H1 (cell line): ENCODE data around the gene RPTOR. TPM values are rescaled to one million over a fixed set of nuclear protein-coding genes. Genes with fewer than 3 reads are reported as not detected.

Experiments
- CTCF ChIA-PET: fragments of 300-600 bp; sonication (Branson Sonifier 250); formaldehyde crosslinking; loops from one replicate; lab custom pipeline; 2021; ENCODE audit not compliant: partially characterized antibody; lab: Charles Lee
- POLR2A ChIA-PET: fragments of 300-600 bp; sonication (Branson Sonifier 250); formaldehyde crosslinking; loops from one replicate; lab custom pipeline; 2021; ENCODE audit warnings: inconsistent platforms; ENCODE audit not compliant: partially characterized antibody; lab: Charles Lee
- DNase-seq, 2 experiments: peaks; one replicate each; pipeline versions ENCODE4 v3.0.0 to v3.0.0-alpha.2; 2010 to 2022; ENCODE audit warnings: low spot score in 2 of 2, low read depth in 1 of 2, mixed read lengths in 1 of 2
- FAIRE-seq: peaks from 2 replicates; lab custom pipeline; 2011; peaks lifted over from hg19 to GRCh38; lab: Jason Lieb, UNC
- H2AFZ ChIP-seq: 2 replicates; pipeline ENCODE4 v1.8.1; 2012; ENCODE audit warnings: low read length, inconsistent platforms
- H2AK5ac ChIP-seq: 2 replicates; pipeline ENCODE4 v1.6.1; 2013; ENCODE audit warnings: low read depth, low read length
- H2BK120ac ChIP-seq: replicated peaks from 2 replicates; pipeline ENCODE3; 2013; ENCODE audit warnings: low read depth, low read length, inconsistent platforms
- H2BK12ac ChIP-seq: 2 replicates; pipeline ENCODE4 v1.6.1; 2013; ENCODE audit warnings: low read depth, low read length
- H2BK15ac ChIP-seq: 2 replicates; pipeline ENCODE4 v1.6.1; 2013; ENCODE audit warnings: low read length
- H2BK20ac ChIP-seq: 2 replicates; pipeline ENCODE4 v1.6.1; 2013; ENCODE audit warnings: low read length
- H2BK5ac ChIP-seq: 2 replicates; pipeline ENCODE4 v1.6.1; 2013; ENCODE audit warnings: low read depth, low read length
- H3K14ac ChIP-seq: 2 replicates; pipeline ENCODE4 v1.6.1; 2013; ENCODE audit warnings: inconsistent platforms; ENCODE audit not compliant: insufficient read length
- H3K18ac ChIP-seq: 2 replicates; pipeline ENCODE4 v1.6.1; 2013; ENCODE audit warnings: low read length; ENCODE audit errors: extremely low read depth
- H3K23ac ChIP-seq: 2 replicates; pipeline ENCODE4 v1.6.1; 2013; ENCODE audit warnings: inconsistent platforms; ENCODE audit not compliant: insufficient read length
- H3K23me2 ChIP-seq: 2 replicates; pipeline ENCODE4 v1.6.1; 2013; ENCODE audit warnings: low read depth, low read length
- H3K27ac ChIP-seq: 2 replicates; pipeline ENCODE4 v1.6.1; 2011; ENCODE audit warnings: low read depth, low read length, inconsistent platforms
- H3K27me3 ChIP-seq, 4 experiments: replicated peaks in 1 of 4; 1 replicate in 1 of 4; 2 replicates in 3 of 4; pipeline versions ENCODE4 v1.6.1 to v1.8.1; 2011 to 2013; ENCODE audit warnings: low read length in 3 of 4, mild to moderate bottlenecking in 3 of 4, inconsistent platforms in 2 of 4, mixed read lengths in 2 of 4, moderate library complexity in 1 of 4; ENCODE audit not compliant: control insufficient read depth in 3 of 4, insufficient read depth in 3 of 4; ENCODE audit errors: extremely low read depth in 1 of 4
- H3K36me3 ChIP-seq, 4 experiments: 2 replicates each; pipeline versions ENCODE4 v1.6.1 to v1.8.1; 2011 to 2013; ENCODE audit warnings: mild to moderate bottlenecking in 4 of 4, low read length in 3 of 4, moderate library complexity in 2 of 4, control low read depth in 1 of 4, inconsistent platforms in 1 of 4; ENCODE audit not compliant: insufficient read depth in 4 of 4, control insufficient read depth in 2 of 4
- H3K4ac ChIP-seq: replicated peaks from 2 replicates; pipeline ENCODE3; 2013; ENCODE audit warnings: low read length, low read depth, mixed read lengths, inconsistent platforms; ENCODE audit not compliant: insufficient read length
- H3K4me1 ChIP-seq, 4 experiments: replicated peaks in 1 of 4; 1 replicate in 1 of 4; 2 replicates in 3 of 4; pipeline versions ENCODE4 v1.6.1 to v1.8.1; 2011 to 2013; ENCODE audit warnings: low read length in 3 of 4, inconsistent platforms in 2 of 4, mixed read lengths in 1 of 4; ENCODE audit not compliant: insufficient read depth in 4 of 4, control insufficient read depth in 3 of 4
- H3K4me2 ChIP-seq, 2 experiments: 2 replicates each; pipeline versions ENCODE4 v1.6.1 to v1.8.1; 2011 to 2013; ENCODE audit warnings: low read depth in 2 of 2, low read length in 2 of 2, control low read depth in 1 of 2, inconsistent platforms in 1 of 2, mild to moderate bottlenecking in 1 of 2; ENCODE audit not compliant: insufficient read depth in 1 of 2
- H3K4me3 ChIP-seq, 4 experiments: fragments of 200-600, 300-600 bp in 1 of 4; sonication (generic), shearing (Covaris generic), sonication (Bioruptor Twin) in 1 of 4; 2 replicates each; pipeline versions ENCODE4 v1.5.1 to v1.8.1; 2011 to 2016; ENCODE audit warnings: low read length in 4 of 4, low read depth in 3 of 4, control low read depth in 2 of 4, inconsistent platforms in 2 of 4, mild to moderate bottlenecking in 2 of 4, mixed read lengths in 1 of 4, moderate library complexity in 1 of 4; ENCODE audit not compliant: insufficient read depth in 2 of 4; ENCODE audit errors: extremely low read depth in 1 of 4
- H3K56ac ChIP-seq: replicated peaks from 2 replicates; pipeline ENCODE3; 2013; ENCODE audit warnings: low read depth, mild to moderate bottlenecking, mixed read lengths, low read length, inconsistent platforms; ENCODE audit not compliant: insufficient read length
- H3K79me1 ChIP-seq: 2 replicates; pipeline ENCODE4 v1.6.1; 2013; ENCODE audit warnings: low read depth, low read length, control low read depth
- H3K79me2 ChIP-seq, 2 experiments: 2 replicates each; pipeline versions ENCODE4 v1.6.1 to v1.8.1; 2012 to 2013; ENCODE audit warnings: low read length in 2 of 2, mild to moderate bottlenecking in 2 of 2, inconsistent platforms in 1 of 2; ENCODE audit not compliant: insufficient read depth in 2 of 2, control insufficient read depth in 1 of 2
- H3K9ac ChIP-seq, 4 experiments: replicated peaks in 1 of 4; 1 replicate in 1 of 4; 2 replicates in 3 of 4; pipeline versions ENCODE4 v1.6.1 to v1.8.1; 2011 to 2013; ENCODE audit warnings: low read depth in 3 of 4, low read length in 3 of 4, control low read depth in 2 of 4, mild to moderate bottlenecking in 2 of 4, moderate library complexity in 2 of 4, inconsistent platforms in 1 of 4; ENCODE audit errors: extremely low read depth in 1 of 4
- H3K9me3 ChIP-seq, 2 experiments: 2 replicates each; pipeline versions ENCODE4 v1.6.1 to v1.8.1; 2012 to 2013; ENCODE audit warnings: mild to moderate bottlenecking in 2 of 2, moderate library complexity in 2 of 2, control low read depth in 1 of 2, inconsistent platforms in 1 of 2, low read depth in 1 of 2, low read length in 1 of 2, mixed read lengths in 1 of 2; ENCODE audit not compliant: insufficient read depth in 2 of 2
- H4K20me1 ChIP-seq, 2 experiments: replicated peaks in 1 of 2; 2 replicates each; pipeline versions ENCODE3 to v1.8.1; 2011 to 2013; ENCODE audit warnings: inconsistent platforms in 2 of 2, low read length in 2 of 2, mild to moderate bottlenecking in 1 of 2; ENCODE audit not compliant: insufficient read depth in 2 of 2, control insufficient read depth in 1 of 2
- H4K5ac ChIP-seq: 2 replicates; pipeline ENCODE4 v1.6.1; 2013; ENCODE audit warnings: low read length, low read depth, mixed read lengths, inconsistent platforms; ENCODE audit not compliant: insufficient read length
- H4K8ac ChIP-seq: 2 replicates; pipeline ENCODE4 v1.8.0; 2013; ENCODE audit warnings: mild to moderate bottlenecking, moderate library complexity, low read length, inconsistent platforms; ENCODE audit not compliant: insufficient read depth; ENCODE audit errors: extremely low read depth
- H4K91ac ChIP-seq: replicated peaks from 2 replicates; pipeline ENCODE3; 2013; ENCODE audit warnings: low read length, mixed read lengths, inconsistent platforms; ENCODE audit not compliant: insufficient read length
- CBX8 ChIP-seq: fragments of 300-800, 300-1000 bp; sonication (generic); IDR thresholded peaks from 2 replicates; pipeline ENCODE4 v1.7.1; 2016; ENCODE audit warnings: low read depth, low read length, borderline replicate concordance
- GABPA ChIP-seq: IDR thresholded peaks from 2 replicates; pipeline ENCODE4 v1.6.1; 2011; ENCODE audit warnings: mild to moderate bottlenecking, low read length, moderate library complexity, borderline replicate concordance; ENCODE audit not compliant: insufficient read depth
- RBBP5 ChIP-seq: IDR thresholded peaks from 2 replicates; pipeline ENCODE4 v1.7.1; 2012; ENCODE audit warnings: low read depth, mild to moderate bottlenecking, inconsistent platforms, low read length, moderate library complexity, borderline replicate concordance
- TAF1 ChIP-seq: IDR thresholded peaks from 2 replicates; pipeline ENCODE4 v1.6.1; 2011; ENCODE audit warnings: mild to moderate bottlenecking, low read depth, low read length
- TBP ChIP-seq: IDR thresholded peaks from 2 replicates; pipeline ENCODE4 v1.6.1; 2011; ENCODE audit warnings: low read depth, low read length, improper control_type of control experiment
- WGBS, 2 experiments: shearing (Covaris generic) in 1 of 2; methylation state at CpG; one replicate each; pipeline versions ENCODE4 v1.1.6 to v1.1.7; 2013 to 2015; ENCODE audit warnings: low lambda C conversion rate in 2 of 2, mixed read lengths in 2 of 2, inconsistent platforms in 1 of 2, low coverage in 1 of 2, missing lambda C conversion rate in 1 of 2; ENCODE audit not compliant: insufficient replicate concordance in 2 of 2, insufficient coverage in 1 of 2, insufficient read length in 1 of 2; ENCODE audit errors: extremely low coverage in 1 of 2, missing lambda C conversion rate in 1 of 2; 5-methylcytosine and 5-hydroxymethylcytosine counted together
- polyA plus RNA-seq, 7 experiments: library from polyadenylated mRNA; depleted of rRNA in 3 of 7; stranded (reverse) in 5 of 7; unstranded in 2 of 7; fragments of >200 nt in 5 of 7; fragments of 200-250 nt in 2 of 7; gene quantifications; 1 replicate in 5 of 7; 2 replicates in 1 of 7; 4 replicates in 1 of 7; pipeline versions ENCODE4 v1.2.1 to v1.2.3, GENCODE V29; 2011 to 2013; ENCODE audit warnings: missing spikeins in 2 of 7, mixed read lengths in 2 of 7
- total RNA-seq: library from RNA; stranded (reverse); fragmentation: NEBNext Ultra II Directional; extraction: Animal tissue kit (Norgen Biotek cat#: 25700); gene quantifications from 2 replicates; pipeline ENCODE4 v1.2.1, GENCODE V29; 2021

Gene RPTOR
- total and polyA plus RNA-seq, 2 of the 8 experiments (the other 6 are each of a cell fraction or from before 2014, with no cell fraction given) = 6.9 to 28.7 TPM

DNA sequence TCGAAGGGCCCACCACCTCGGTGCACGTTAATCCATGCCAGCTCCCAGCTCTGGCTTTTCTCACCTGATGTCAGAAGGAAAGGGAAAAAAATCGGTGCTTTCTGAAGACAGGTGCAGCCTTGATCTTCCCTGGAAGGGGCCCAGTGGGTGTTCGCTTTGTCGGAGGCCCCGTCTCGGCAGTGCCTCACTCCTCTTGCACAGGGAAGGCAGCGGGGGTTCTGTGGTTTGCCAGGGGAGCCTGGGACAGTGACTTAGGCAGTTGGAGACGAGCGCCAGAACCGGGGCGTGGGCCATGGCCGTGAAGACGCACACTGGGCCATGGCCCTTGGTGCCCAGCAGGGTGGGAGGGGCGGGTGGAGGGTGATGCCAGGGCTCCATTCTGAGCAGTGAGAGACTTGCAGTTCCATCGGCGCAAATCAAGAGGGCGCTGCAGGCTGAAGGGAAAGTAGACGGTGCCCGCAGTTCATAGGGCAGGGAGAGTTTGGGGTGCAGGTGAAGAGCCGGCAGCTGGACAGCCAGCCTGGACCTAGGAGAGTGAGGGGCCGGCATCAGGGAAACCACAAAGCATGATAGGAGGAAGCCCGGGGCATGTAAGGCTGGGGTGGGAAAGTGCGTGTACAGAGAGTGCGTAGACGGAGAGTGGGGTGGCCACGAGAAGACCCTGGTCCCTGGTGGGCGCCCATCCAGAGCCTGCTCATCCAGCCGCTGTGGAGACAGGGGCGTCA is 345.7 kb downstream of the RPTOR start:
- Histone ChIP-seq H3K4me3 (no peak overlapping the region), H3K4ac (no peak overlapping the region), H3K36me3 (peaks cover 0 to 6% (median 3%) of the 10 kb centered on the region in 4 experiments; a peak in 4 of 8 replicates), H3K56ac (no peak overlapping the region), H3K18ac (no peak overlapping the region), H2BK5ac (no peak overlapping the region), H3K23ac (no peak overlapping the region), H2AK5ac (no peak overlapping the region), H2BK15ac (no peak overlapping the region), H3K79me1 (no peaks in the 10 kb centered on the region), H2BK12ac (no peak overlapping the region), H4K20me1 (peaks cover 0 to 3% of the 10 kb centered on the region in 2 experiments), H3K9me3 (no peaks in the 10 kb centered on the region), H3K4me1 (no peaks in the 10 kb centered on the region)
- 87% methylated on average over 28 of the region's 31 CpGs; no CpG with 5 or more reads in 1 of the 2 experiments for WGBS, 2 experiments
- CTCF ChIA-PET = interaction anchor here (0.5 to 5.0 kb wide), 5 partner anchors 9 to 772 kb away, joined by 3 to 25 read pairs (median 3); no protein-coding TSS in a partner anchor
- no peak for TF ChIP-seq GABPA
- TF ChIP-seq RBBP5 = no peak
- TF ChIP-seq TBP = no peak
- no peak for TF ChIP-seq CBX8
- no peak for TF ChIP-seq TAF1
- TF ChIP-seq, all 59 proteins: peak for 0
- Histone ChIP-seq H2AFZ (no peak overlapping the region), H3K27me3 (no peaks in the 10 kb centered on the region; a peak in 1 of 7 replicates), H3K27ac (no peak overlapping the region), H2BK20ac (no peak overlapping the region), H4K8ac (0 out of 2 replicates have a peak overlapping the region, but pooled peaks have one; percentile 15), H4K5ac (no peak overlapping the region), H2BK120ac (no peak overlapping the region), H3K14ac (no peak overlapping the region), H4K91ac (no peak overlapping the region), H3K23me2 (no peaks in the 10 kb centered on the region), H3K4me2 (no peak overlapping the region), H3K79me2 (no peaks in the 10 kb centered on the region), H3K9ac (no peak overlapping the region; a peak in 1 of 7 replicates)
- FAIRE-seq (no peak), DNase-seq (no peak)
- POLR2A ChIA-PET = no interaction called here
